ENCODE data around the gene SAMD4B.

DNA sequence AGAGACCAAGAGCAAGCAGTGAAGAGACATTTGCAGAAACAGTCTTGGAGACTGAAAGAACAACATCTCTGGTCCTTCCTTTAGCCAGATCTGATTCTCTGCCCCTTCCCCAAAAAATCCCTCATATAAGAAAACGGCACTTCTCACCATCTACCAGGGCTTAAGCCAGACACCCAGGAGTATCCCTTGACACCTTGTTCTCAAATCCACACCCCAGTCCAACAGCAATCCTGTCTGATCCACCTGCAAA lies 68.5 kb downstream of the SAMD4B start:
- TF ChIP-seq, protein P1, sequence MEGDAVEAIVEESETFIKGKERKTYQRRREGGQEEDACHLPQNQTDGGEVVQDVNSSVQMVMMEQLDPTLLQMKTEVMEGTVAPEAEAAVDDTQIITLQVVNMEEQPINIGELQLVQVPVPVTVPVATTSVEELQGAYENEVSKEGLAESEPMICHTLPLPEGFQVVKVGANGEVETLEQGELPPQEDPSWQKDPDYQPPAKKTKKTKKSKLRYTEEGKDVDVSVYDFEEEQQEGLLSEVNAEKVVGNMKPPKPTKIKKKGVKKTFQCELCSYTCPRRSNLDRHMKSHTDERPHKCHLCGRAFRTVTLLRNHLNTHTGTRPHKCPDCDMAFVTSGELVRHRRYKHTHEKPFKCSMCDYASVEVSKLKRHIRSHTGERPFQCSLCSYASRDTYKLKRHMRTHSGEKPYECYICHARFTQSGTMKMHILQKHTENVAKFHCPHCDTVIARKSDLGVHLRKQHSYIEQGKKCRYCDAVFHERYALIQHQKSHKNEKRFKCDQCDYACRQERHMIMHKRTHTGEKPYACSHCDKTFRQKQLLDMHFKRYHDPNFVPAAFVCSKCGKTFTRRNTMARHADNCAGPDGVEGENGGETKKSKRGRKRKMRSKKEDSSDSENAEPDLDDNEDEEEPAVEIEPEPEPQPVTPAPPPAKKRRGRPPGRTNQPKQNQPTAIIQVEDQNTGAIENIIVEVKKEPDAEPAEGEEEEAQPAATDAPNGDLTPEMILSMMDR (IDR thresholded peaks at IDR 0.05; ENCODE audit: low read length), result no peak
- TF ChIP-seq EZH2 (IDR thresholded peaks at IDR 0.05; ENCODE audit: borderline replicate concordance, low read length), result no peak
